ENCODE measurements around the gene KLHL10.

- TF ChIP-seq EZH2phosphoT487 (IDR thresholded peaks at IDR 0.05; ENCODE audit: low read depth, severe bottlenecking, unreplicated experiment) (no peak), CTCF (IDR thresholded peaks at IDR 0.05; ENCODE audit: poor library complexity) (no peak)
Measured at GRCh38 chr17:41794540-41794975, 43.1 kb upstream of the KLHL10 start.
